ENCODE results near the gene SLC9A9.

SLC9A9 gene

GRCh38 chr3:143840636-143841035 is 7.6 kb downstream of the SLC9A9 start:
- DNase-seq = no peak

- DNase-seq = no peak
These were observed 8.3 kb downstream of the SLC9A9 start for GRCh38 chr3:143839980-143840379.

GRCh38 chr3:143837076-143837475 is 11.2 kb downstream of the SLC9A9 start:
- no peak for DNase-seq

GRCh38 chr3:143835312-143835711 is 13.0 kb downstream of the SLC9A9 start:
- no peak for DNase-seq

DNA sequence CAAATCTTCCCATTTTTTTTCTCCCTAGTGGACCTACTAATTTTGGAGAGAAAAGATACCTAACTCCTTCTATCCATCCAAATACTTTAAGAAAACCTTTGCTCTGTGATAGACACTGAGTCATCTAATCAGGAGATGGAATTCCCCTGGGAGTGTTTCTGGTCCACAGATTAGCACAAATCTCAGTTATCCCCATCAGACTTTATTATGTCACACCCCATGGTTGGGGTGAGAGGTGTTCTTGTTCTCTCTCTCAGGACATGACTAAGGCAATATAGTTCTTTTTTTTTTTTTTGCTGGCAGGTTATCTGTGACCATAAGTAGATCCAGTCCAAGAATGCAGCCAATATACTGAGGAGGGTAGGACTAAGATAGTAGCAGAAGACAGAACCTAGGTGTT is 15.8 kb downstream of the SLC9A9 start:
- DNase-seq = no peak

DNA sequence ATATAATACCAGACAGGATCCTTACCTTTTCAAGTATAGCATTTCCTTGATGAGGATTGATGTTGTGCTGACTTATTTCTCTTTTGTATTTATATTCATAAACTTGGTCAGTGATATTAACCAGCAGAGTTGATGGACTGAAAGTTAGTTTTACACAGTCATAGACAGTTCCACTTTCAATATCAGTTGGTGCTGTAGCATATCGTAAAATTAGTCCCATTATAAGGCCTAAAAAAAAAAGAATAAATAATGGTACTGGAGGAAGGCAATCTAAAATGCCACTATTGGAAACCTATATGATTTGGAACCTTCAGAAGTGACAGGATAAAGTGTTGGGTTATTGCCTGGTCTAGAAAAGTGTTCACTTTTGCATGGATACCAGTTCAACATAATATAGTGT is 16.3 kb downstream of the SLC9A9 start:
- DNase-seq = no peak

DNA sequence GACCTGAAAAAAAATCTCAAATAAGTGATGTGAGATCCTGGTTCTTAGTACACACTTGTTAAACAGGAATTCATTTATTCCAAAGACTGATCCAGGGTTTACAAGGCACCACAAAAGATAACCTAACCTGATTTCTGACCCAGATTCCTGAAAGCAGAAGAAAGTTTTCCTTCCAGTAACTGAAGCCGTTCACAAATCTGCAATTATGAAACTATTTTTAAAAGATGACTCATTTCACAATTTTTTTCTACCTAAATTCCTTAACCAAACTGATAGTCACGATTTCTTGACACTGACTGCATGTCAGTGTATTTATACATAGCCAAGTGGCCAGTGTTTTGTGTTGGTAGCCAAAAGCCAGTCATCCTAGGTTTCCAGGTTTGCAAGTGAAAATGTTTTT is 17.1 kb downstream of the SLC9A9 start:
- no peak for DNase-seq

- DNase-seq = no peak
These were observed 17.5 kb downstream of the SLC9A9 start for GRCh38 chr3:143830786-143831185.

GRCh38 chr3:143830063-143830462 is 18.2 kb downstream of the SLC9A9 start:
- no peak for DNase-seq

GRCh38 chr3:143827425-143827824 is 20.8 kb downstream of the SLC9A9 start:
- no peak for DNase-seq

- DNase-seq = no peak
These were observed 22.0 kb downstream of the SLC9A9 start for GRCh38 chr3:143826296-143826695.

- DNase-seq = no peak
These were observed 22.8 kb downstream of the SLC9A9 start for GRCh38 chr3:143825513-143825912.

- no peak for DNase-seq
These were observed 23.4 kb downstream of the SLC9A9 start for GRCh38 chr3:143824735-143825385.

- DNase-seq = no peak
These were observed 25.5 kb downstream of the SLC9A9 start for GRCh38 chr3:143822798-143823197.

GRCh38 chr3:143822374-143822773 is 25.9 kb downstream of the SLC9A9 start:
- DNase-seq = no peak

DNA sequence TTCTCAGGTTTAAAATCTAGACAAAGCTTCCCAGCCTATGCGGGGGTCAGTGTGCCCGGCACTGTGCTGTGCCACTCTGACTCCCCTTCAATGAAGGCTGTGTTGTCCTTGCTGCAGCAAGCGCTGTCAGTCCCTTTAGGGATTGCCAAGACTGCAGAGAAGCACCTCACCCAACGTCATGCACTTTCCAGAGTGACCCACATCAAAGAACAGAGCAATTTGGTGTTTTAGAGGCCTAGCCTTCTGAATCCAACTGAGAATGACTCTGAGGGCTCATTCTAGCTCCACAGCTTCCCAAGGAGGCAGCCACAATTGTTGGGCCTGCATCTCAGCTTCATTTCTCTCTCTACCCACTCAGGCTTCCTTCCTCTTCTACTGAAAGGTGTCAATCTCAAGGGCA is 26.4 kb downstream of the SLC9A9 start:
- no peak for DNase-seq

DNA sequence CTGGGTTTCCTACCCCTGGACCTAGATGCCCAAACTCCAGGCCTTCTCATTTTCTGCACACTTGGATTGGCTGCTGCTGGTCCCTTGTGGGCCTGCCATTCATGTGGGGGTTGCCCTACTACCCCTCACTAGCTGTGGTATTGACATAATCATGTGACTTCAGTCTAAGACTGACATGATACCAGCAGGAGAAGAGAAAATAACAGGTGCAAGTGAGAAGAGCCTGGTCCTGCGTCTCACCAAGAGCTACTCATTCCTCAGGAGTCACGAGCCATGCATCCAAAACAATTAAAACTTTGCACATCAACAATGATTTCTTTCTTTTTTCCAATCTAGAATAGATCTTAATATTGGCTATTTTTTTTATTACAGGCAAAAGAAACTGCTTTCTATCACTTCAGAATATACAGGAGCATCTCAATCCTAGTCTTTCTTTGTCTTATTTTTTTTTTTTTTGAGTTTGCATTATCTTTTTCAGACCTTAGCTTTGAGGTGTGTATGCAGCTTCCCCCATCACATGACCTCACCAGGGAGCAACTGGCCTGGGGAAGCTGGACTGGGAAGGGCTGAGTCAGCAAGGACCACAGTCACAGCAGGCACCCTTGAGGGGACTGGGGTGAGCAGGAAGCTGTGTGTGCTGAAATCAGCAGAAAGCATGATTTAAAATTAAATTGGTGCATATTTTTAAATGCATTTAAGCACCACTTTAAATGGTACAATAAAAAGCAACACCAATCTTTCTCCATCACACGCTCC is 27.6 kb downstream of the SLC9A9 start:
- DNase-seq = no peak

GRCh38 chr3:143819890-143820289 is 28.4 kb downstream of the SLC9A9 start:
- no peak for DNase-seq

GRCh38 chr3:143814443-143814889 is 33.8 kb downstream of the SLC9A9 start:
- no peak for DNase-seq

DNA sequence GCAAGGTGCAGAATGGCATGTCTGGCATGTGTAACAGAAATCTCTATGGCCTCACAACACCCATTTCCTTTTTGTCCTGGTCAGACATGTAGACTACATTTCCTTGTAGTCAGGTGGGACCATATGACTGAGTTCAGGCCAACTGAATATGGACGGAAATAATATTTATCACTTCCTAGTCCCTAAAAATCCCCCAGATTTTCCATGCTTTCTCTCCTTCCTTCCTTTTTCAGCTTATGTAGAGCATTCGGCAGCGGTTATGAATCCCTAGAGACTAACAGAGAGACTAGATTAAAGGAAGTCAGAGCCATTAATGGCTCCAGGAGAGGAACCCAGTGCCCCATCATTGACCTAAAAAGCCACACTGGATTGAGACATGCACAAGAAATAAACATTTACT is 35.8 kb downstream of the SLC9A9 start:
- DNase-seq = no peak

DNA sequence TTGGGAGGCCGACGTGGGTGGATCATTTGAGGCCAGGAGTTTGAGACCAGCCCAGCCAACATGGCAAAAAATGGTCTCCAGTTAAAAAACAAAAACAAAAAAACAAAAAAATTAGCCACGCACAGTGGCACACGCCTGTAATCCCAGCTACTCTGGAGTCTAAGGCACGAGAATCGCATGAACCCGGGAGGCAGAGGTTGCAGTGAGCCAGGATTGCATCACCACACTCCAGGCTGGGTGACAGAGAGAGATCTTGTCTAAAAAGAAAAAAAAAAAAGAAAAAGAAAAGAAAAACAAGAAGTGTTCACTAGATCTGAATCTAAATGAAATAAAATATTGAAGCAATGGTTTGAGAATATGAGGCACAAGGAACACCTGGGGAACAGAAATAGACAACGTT is 36.7 kb downstream of the SLC9A9 start:
- no peak for DNase-seq

- DNase-seq = no peak
These were observed 37.4 kb downstream of the SLC9A9 start for GRCh38 chr3:143810953-143811265.

DNA sequence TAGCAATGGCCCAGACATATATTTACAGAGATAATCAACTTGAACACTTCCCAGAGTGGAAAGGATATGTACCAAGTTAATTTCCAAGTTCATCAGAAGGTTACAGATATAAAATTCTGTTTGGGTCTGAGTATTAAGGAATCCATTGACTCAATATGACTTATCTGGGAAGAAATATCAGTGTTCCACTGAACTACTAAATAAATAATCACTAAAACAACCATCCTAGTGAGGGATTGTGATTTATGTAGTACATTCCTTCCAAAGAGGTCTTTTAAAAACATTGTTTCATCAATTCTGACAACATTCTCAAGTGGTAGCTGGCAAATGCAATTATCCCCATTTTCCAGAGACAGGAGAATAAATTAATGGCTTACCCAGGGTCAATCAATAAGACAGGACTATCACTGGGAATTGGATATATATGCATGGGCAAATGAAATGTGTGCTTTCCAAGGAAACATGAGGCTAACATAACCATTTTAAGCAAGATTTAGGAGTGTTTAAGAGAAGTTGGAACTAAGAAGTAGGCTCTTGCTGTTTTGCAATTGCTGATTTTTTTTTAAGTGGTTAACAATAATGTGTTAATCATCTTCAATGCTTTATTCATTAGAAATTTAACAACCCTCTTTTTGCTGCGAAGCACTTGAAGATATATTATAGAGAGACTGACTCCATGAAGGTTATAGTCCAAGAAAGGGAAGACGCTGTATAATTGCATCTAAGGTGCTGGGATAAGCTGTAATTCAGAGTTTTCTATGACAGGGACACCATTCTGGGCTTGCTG is 37.9 kb downstream of the SLC9A9 start:
- no peak for DNase-seq

DNA sequence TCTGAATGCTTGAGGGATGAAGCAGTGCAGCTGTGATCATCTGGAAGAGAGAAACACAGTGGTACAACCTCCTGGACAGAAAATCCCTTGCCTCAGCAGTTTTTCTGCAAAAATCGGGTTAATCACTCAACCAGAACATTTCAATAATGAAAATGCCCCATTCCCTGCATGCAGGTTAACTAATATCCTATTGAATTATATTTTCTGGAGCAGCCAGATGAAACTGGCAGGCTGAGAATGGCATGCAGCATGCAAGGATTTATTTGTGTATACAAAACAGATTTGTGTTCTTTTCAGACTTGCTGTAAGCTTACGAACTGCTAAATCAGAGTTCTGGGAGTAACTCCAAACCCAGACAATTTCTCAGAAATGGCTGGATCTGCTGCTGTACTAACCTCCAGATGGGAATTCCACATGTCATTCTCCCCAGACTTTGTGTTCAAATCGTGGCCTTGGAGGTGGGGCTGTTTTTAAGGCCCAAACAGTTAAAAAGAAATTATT is 39.1 kb downstream of the SLC9A9 start:
- no peak for DNase-seq
